Peyer's patch (tissue), 4 donors: ENCODE data around the gene C1RL.

Source experiments
- CTCF ChIP-seq, 6 experiments: fragments of 450-650 bp in 4 of 6; fragments of 200-600 bp in 2 of 6; sonication (generic) in 1 of 6; IDR thresholded peaks; one replicate each; pipeline ENCODE4 v1.5.1; 2017 to 2019; ENCODE audit warnings: antibody characterized with exemption in 6 of 6, mild to moderate bottlenecking in 3 of 6, moderate library complexity in 1 of 6
- POLR2A ChIP-seq, 2 donors: fragments of 450-650 bp; IDR thresholded peaks; one replicate each; pipeline ENCODE4 v1.5.1; 2017; ENCODE audit warnings: antibody characterized with exemption in 2 of 2, mild to moderate bottlenecking in 2 of 2, moderate library complexity in 2 of 2

- no peak for TF ChIP-seq CTCF (IDR thresholded peaks at IDR 0.05)
- TF ChIP-seq POLR2A (IDR thresholded peaks at IDR 0.05), result no peak
Measured at GRCh38 chr12:7099290-7099996, 9.6 kb downstream of the C1RL start.
